ENCODE measurements around the gene AFMID.
"Not testable (repeated sequence)": the region's sequence is repeated elsewhere in the genome, so short reads cannot be mapped to it uniquely, and the experiment has no call there.

The AFMID gene

DNA sequence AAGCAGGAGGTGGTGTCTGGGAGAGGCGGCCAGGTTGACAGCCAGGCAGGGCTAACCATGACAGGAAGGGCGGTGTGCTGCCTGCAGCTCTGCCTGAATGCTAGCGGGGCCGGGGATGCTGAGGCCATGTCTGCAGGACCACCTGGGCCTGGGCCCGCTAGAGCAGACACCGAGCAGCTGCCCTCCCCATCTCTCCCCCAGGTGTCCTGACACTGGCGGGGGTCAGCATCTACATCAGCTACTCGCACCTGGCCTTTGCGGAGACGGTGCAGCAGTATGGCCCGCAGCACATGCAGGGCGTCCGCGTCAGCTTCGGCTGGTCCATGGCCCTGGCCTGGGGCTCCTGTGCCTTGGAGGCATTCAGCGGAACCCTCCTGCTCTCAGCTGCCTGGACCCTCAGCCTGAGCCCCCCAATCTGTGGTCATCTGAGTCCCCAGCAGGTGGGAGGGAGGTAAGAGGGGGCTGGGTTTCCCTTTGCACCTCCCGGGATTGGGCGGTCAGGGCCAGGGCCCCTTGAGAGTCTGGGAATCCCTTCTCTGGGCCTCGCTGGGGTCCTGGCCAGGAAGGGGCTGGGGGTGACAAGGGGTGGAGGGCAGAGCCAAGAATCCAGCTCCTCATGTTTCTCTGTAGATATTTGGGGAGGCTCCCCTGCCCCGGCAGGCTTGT, 51.8 kb downstream of the AFMID start:
- no peak for DNase-seq (ENCODE audit: low read depth in 2 of 2)

DNA sequence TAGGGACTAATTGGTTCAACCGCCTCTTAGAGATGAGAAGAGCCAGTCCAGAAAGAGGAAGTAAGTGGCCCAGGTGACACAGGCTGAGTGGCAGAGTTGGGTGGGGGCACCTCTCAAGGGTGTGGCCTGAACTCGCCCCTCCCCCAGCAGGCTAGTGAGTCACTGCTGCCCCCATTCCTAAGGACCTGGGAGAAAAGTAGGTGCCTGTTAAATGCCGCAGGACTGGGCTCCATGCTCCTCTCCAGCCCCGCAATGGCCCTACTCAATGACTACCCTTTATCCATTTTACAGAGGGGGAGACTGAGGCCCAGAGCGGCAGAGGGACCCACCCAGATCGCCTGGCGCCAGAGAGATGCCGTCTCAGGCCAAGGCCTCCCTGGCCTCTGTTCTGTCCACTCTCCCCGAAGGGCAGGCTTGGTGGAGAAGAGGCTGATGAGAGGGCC, 52.3 kb downstream of the AFMID start:
- DNase-seq (ENCODE audit: low read depth in 2 of 2) = no peak

DNA sequence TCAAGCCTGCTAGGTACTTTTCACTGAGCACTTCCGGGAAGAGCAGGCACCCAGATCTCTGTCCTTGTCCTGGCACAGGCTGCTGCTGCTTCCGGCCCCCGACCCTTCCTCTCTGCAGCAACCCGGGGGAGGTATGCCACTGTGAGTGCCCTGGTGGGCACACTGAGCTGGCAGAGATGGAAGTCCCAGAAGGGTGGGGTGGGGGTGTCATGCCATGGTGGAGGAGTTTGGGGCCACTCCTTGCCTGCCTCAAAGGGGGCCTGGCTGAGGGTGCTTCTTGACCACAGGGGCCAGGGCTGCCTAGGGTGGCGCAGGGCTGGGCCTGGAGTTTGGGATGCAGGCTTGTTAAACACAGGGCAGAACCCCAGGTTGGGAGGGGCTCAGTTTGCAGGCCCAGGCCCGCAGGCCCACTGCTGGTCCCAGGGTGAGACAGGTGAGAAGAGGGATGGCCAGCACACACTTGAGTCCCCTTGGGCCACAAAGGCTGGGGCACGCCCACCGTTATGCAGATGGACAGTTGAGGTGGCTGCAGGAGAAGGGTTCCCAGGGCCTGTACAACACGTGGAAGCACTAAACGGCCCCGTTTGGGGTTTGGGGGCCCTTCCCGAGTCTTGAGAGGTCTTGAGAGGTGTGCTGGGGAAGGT, 53.0 kb downstream of the AFMID start:
- no peak for DNase-seq (ENCODE audit: low read depth in 2 of 2)

DNA sequence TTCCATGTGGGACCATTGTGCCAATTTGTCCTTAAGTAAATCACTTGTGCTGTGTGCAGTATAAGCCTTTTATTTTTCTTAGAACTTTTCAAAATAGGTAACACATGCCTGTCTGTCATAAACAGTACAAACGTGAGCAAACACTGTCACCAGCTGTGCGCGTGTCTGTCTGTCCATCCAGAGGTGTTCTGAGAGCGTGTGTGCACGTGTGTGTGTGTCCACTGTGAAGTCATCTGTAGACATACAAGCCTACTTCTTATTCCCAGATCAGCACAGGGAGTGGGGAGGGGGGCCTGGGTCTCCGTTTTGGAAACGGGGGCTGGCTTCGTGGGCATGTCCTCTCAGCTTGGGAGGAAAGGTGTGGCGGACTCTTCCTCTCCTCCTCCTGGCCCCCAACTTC, 53.7 kb downstream of the AFMID start:
- no peak for DNase-seq (ENCODE audit: low read depth in 2 of 2)

DNA sequence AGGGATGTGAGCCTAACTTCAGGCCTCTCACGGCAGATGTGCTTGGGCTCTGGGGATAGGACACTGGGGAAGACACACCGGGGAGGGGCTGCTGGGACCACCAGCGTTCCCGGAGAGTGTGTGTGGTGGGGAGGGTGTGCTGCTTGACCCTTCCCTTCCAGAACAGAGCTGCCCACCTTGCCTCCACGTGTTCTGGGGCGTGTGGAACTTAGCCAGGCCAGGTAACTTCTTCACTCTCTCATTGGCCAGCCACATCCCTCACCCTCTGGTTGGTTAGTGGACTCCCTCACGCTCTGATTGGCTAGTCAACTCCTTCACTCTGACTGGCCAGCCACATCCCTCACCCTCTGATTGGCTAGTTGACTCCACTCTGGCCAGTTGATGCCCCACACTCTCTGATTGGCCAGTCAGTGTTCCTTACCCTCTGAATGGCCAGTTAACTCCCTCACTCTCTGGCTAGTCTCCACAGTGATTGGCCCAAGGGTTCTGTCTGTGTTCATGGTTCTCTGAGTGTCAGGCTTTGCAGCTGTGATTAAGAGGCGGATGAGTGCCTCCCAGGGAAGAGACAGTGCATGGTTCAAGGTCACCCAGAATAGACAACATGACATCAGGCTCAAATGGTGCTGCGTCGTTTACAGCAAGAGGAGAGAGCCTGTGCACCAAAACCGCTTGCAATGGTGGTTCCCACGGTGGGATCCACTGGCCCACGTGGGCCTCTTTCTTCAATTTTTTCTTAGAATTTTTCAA, 54.3 kb downstream of the AFMID start:
- no peak for DNase-seq (ENCODE audit: low read depth in 2 of 2)

DNA sequence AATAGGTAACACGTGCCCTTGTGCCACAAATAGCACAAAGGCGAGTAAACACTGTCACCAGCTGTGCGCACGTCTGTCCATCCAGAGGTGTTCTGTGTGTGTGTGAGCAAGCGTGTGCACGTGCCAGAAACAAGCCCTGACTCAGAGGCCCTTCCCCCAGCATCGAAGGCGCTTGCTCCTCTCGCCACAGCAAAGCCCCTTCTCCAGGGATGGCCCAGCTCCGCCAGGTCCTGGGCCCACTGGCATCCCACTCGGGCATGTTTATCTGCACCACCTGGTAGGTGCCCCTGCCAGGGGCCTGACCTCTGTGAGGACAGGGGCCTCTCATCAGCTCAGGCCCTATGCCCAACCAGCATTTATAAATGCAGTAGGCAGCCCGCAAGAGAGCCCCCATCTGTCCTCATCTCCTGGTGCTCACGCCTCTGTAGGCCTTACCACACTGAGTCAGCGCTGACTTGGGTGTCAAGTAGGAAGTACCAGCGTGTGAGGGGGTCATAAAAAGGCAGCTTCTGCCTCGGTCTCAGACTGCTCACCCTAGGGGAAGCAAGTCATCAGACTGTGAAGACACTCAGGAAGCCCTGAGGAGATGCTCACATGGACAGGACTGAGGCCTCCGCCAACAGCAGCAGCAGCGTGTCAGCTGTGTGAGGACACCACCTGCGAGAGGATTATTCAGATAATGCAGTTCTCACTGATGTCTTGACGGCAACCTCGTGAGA, 55.0 kb downstream of the AFMID start:
- no peak for DNase-seq (ENCODE audit: low read depth in 2 of 2)

DNA sequence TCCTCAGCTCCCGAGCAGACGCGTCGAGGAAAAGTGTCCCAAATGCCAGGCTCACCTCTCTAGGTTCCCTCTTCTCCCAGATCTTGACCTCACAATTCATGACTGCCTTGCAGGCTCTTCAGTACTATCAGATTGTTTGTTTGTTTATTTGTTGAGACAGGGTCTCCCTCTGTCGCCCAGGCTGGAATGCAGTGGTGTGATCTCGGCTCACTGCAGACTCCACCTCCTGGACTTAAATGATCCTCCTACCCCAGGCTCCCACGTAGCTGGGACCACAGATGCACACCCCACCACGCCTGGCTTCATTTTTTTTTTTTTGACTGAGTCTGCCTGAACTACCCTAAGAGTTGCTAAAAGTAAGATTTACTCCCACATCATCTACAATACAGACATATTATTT, 60.1 kb downstream of the AFMID start:
- DNase-seq (ENCODE audit: low read depth in 2 of 2) = no peak

DNA sequence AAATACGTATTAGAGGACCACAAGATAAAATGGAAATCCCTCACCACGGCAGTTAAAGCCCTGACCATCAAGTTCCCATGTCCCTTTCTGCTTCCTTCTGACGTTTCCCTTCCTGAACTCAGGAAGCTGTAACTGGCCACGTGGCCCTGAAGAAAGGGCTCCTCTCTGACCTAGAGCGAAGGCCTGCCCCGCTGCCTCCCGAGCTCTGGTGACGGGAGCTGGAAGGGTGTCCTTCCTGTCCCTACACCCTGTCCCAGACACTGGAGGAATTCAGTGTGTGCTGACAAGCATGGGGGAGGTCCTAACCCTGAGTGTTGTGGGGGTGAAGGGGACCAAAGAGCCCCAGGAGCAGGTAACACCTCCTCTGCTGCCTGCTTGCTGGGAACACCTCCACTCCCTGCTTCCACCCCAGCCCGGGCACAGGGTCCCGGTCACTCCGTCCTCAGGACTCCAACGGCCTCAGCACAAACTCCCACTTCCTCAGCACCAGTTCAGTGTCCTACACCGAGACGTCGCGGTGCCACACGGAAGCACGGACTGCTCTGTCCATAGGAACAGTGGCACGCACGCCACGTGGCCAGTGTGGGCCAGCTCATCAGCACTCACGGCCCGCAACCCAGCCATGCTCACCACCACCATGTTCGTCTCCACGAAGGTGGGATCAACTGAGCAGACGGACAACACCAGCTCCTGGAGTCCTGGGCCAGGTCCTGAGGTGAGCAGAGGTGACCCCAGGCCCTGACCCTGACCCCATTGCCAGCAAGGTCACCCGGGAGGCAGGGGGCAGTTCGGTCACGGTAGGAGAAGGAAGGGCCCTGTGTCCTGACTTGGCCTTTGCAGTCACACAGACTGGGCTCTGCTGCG, 61.1 kb downstream of the AFMID start:
- no peak for DNase-seq (ENCODE audit: low read depth in 2 of 2)

DNA sequence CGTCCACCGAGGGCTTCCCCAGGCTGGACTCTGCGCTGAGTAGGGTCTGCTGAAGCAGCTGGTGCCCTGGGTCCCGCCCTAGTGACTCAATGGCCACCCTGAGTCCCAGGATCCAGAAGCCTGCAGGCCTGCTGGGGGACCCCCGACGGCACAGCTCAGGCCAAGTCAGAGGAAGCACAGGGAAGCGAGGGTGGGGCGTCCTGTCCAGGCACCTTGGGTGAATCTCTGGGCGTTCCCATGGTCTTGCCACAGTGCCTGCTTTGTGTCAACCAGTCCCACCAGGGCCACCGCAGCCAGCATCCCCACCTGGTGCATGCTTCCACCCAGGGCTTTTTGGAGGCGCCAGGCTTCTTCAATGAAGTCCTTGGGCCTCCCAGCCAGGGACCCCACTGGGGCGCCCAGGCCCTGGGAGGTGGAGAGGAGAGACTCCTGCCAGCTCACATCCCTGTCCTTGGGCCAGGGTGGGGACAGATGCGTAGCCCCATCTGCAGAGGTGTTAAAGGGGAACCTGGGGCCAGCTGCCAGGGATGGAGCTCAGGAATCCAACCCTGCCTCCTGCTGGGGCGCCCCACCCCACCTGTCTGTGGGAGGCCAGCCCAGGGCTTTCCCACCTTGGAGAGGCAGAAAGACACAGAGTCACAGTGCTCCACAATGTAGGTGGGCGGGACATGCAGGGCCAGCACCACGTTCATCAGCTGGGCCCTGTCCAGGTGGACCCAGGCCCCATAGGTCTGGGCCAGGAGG, 62.1 kb downstream of the AFMID start:
- DNase-seq (ENCODE audit: low read depth in 2 of 2) = no peak

DNA sequence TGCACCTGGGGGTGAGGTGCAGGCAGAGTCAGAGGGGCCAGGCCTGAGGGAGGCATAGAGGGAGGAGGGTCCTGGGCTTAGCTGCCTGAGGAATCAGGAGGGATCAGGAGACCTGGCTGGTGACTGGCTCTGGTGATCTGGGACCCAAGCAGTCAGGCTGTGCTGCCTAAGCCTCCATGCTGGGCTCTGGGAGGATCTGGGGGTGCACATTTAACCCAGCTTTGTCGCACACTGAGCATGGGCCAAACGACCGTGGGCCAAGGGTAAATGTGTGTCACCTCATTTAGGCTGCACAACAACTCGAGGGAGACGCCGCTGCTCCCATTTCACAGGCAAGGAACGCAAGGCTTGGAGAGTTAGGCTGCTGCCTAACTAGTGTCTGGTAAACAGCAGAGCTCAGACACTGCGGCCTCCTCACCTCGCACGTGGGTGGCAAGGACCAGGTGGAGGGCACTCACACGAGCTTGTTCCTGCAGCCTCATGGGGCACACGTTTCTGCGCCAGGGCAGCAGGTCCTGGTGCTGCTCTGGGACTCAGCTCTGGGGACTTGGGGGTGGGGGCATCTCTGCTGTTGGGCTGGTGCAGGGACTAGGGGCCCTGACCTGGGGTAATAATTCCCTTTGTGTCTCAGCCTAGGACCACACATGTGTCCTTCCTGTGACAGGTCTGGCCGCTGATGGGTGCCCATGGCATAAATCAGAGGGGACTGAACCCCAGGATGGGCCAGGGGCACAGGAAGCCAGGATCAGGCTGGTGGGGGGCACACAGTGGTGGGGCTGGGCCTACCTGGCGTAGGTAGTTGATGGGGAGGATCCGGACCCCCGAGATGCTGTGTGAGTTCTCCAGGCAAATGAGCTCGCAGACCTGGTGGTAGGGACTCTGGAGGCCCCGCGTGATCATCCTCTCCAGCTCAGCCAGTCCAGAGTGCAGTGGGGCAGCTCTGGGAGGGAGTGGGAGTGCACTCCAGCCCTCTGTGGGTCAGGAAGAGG, 63.0 kb downstream of the AFMID start:
- DNase-seq (ENCODE audit: low read depth in 2 of 2) = no peak

DNA sequence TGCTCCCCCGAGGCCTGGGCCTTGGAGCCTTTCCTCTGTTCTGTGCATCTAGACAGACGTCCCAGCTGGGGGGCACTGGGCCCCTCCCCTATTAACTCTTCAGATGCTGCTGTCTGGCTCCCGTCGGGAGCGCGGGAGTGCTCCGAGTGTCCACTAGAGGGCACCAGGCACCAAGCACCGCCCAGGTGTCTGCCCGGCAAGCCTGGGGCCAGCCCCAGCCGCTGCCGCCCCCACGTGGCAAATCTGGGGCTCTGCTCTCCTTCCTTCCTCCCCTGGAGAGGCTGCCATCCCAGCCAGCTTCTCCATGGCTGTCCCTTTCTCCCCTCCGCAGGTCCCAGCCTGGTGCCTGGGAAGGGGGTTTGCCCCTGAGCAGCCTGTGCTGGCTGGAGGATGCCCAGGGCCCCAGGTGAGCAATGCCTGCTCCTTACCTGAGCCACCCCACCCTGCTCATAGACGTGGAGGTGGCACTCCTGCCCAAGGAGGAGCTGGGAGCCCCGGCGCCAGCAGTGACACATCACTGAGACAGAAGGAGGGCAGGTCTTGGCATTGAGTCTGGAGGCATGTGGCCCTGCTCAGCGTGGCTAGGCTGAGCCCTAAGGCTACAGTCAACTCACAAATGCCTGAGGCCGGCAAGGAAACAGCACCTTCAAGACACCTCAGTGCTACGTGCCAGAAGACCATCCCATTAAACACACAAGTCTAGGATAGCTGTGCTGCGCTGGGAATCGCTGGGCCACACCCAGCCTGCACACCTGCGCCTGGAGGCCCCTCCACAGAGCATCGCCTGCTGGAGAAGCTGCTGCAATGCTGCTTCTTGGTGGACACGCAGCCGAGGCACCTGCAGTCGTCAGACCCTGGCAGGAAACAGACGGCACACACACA, 64.0 kb downstream of the AFMID start:
- peak; percentile 65 to 85 for DNase-seq (ENCODE audit: low read depth in 2 of 2)

DNA sequence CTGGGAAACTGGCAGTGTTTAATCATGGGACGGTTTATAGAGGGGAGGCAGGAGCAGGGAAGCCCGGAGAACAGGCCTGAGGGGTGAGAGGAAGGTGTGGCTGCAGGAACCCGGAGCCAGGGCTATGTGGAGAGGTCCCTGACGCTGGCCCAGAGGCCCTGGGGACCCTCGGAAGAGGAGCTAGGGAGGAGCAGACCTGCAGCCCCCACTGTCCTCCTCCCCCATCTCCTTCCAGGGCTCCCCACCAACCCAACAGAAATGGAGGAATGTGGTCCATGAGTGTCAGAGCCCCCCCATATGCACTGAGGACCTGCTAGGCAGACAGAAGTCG, 64.6 kb downstream of the AFMID start:
- no peak for DNase-seq (ENCODE audit: low read depth in 2 of 2)

DNA sequence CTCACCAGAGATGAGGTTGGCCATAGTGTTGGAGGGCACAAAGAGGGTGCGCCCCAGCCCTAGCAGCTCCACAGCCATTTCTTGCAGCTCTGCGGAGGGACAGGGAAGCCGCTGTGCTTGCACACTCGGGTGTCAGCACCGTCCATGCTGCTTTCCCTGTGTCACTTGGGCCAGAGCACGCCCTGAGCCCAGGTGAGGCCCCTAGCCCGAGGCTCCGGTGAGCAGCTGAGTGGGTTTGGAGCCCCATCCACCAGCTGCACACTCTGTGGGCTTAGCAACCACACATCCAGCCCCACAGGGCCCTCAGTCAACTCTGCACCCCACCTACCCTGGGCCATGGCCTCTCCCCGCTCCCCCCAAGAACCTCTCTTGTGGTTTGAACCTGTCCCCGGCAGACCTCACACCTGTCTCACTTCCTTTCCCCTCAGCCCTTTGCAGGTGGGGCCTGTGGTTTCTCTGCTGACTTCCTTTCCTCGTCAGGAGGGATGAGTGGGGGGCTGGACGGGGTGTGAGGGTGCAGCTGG, 65.0 kb downstream of the AFMID start:
- no peak for DNase-seq (ENCODE audit: low read depth in 2 of 2)

DNA sequence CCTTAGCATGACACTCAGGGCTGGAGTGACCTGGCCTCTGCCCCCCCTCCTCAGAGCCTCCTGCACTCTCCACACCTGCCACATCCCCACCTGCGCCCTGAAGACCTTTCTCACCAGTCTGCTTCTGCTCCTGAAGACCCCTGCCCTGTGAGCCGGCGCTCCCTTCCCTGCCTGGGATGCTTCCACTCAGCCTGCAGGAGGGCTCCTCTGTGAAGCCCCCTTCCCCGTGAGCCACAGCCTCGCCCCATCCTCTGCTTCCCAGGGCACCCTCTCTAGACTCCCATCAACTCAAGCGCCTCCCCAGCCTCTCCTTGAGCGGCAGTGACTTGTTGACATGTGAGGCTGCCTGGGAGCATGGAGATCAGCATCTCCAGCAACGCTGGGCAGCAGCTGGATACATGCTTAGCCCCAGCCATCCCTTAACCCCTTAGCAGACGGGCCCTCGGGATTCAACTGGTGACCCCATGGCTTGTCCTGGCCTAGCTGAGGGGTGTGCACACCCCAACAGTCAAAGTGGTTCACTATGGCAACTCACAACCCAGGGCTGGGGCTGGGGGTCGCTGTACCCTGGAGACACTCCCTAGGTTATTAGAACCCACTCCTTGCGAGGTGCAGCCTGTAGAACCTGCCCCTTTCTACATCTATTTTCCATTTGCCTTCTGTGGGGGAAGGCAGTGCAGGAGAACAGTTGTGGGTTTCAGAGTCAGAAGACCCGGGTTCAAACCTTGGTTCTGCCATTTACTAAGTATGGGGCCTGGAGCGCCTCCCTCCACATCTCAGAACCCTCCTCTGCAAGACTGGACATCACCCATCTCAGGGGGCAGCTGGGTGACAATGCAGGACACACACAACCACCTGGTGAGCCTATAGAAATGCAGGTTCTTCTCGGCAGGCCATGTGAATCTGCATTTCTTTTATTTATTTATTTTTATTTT, 65.8 kb downstream of the AFMID start:
- DNase-seq (ENCODE audit: low read depth in 2 of 2) = no peak

DNA sequence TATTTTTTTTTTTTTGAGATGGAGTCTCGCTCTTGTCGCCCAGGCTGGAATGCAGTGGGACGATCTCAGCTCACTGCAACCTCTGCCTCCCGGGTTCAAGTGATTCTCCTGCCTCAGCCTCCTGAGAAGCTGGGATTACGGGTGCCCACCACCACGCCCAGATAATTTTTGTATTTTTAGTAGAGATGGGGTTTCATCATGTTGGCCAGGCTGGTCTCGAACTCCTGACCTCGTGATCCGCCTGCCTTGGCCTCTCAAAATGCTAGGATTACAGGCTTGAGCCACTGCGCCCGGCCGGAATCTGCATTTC, 66.4 kb downstream of the AFMID start:
- DNase-seq (ENCODE audit: low read depth in 2 of 2) = not testable (repeated sequence)

DNA sequence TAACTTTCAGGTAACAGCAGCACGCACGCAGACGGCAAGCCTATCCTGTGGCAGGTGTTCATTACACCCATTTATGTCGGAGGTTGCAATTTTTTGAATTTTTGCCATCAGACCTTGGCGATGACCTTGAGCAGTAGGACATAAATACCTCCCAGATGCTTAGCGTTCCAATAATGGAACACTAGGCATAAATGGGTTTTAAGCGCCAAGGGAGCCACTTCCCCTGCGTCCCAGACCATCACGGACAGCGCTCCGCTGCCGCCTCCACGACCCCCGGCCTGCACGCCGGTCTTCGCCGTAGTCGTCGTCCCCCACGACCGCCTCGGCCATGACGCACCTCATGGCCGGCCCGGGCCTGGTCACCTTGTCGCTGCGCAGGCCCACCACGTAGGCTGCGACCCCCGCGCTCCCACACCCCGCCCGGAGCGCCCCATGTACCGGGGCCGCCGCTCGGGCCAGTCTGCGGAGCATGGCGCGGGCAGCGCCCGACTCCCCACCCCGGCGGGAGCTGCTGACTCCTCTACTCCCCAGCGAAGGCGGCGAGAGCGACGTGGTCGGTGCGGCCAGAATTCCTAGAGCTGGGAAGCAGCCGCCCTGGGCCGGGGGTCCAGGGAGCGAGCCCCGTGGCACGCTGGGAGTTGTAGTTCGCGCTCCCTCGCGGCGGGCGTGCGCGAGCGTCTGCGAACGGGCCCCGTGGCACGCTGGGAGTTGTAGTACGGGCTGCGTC, 66.9 kb downstream of the AFMID start:
- DNase-seq (ENCODE audit: low read depth in 2 of 2) = peak; percentile 65 to 79
